ENCODE measurements around the gene GIMAP2. TPM values are rescaled to one million over a fixed set of nuclear protein-coding genes. Genes with fewer than 3 reads are reported as not detected.

Gene GIMAP2
- total RNA-seq, 2 donors from 2014 or later: 47.8 to 56.5 TPM

GRCh38 chr7:150737265-150738055, 52.0 kb downstream of the GIMAP2 start, which contains the start of gene GIMAP5:
Gene GIMAP5, plus strand, starts transcription at chr7:150737418. Its CDS starts 3,467 bp downstream, at chr7:150740885.
- Mint-ChIP-seq H3K9me3 (no peaks in the 10 kb centered on the region), H3K27ac (peak within 1 kb of the TSS; percentile 92 to 96), H3K36me3 (peaks cover 50 to 52% of the 10 kb centered on the region in 2 donors)
- peak in 1 of 2 donors; percentile 51 for DNase-seq (ENCODE audit: low spot score in 2 of 2)
- peak; percentile 33 to 36 for ATAC-seq

- ATAC-seq (peak in 1 of 2 donors; percentile 13), DNase-seq (ENCODE audit: low spot score in 2 of 2) (peak in 1 of 2 donors; percentile 32)
- peaks cover 56 to 58% of the 10 kb centered on the region in 2 donors for H3K36me3 Mint-ChIP-seq
Observed at GRCh38 chr7:150738092-150738491, 52.6 kb downstream of the GIMAP2 start.

GRCh38 chr7:150738591-150739001, 53.1 kb downstream of the GIMAP2 start:
- DNase-seq (ENCODE audit: low spot score in 2 of 2) (peak in 1 of 2 donors; percentile 53), ATAC-seq (peak; percentile 41 to 47)
- Mint-ChIP-seq H3K27ac (peak overlapping the region; percentile 92 to 96), H3K36me3 (peaks cover 61 to 63% of the 10 kb centered on the region in 2 donors), H3K9me3 (no peaks in the 10 kb centered on the region)

More at GRCh38 chr7:150738092-150738491, 52.6 kb downstream of the GIMAP2 start:
- Mint-ChIP-seq H3K9me3 (no peaks in the 10 kb centered on the region), H3K27ac (peak overlapping the region; percentile 92 to 96)

- ATAC-seq: no peak
- peak in 1 of 2 donors; percentile 3 for DNase-seq (ENCODE audit: low spot score in 2 of 2)
- H3K27ac Mint-ChIP-seq: peak overlapping the region; percentile 92 to 96
- peaks cover 65 to 68% of the 10 kb centered on the region in 2 donors for H3K36me3 Mint-ChIP-seq
- H3K9me3 Mint-ChIP-seq: no peaks in the 10 kb centered on the region
Observed at GRCh38 chr7:150739033-150739432, 53.5 kb downstream of the GIMAP2 start.

- peak overlapping the region; percentile 92 to 96 for H3K27ac Mint-ChIP-seq
- H3K9me3 Mint-ChIP-seq: no peaks in the 10 kb centered on the region
- DNase-seq (ENCODE audit: low spot score in 2 of 2) (peak in 1 of 2 donors; percentile 29), ATAC-seq (peak; percentile 25 to 47)
- peaks cover 74 to 78% of the 10 kb centered on the region in 2 donors for H3K36me3 Mint-ChIP-seq
Observed at GRCh38 chr7:150740053-150740452, 54.5 kb downstream of the GIMAP2 start.

GRCh38 chr7:150742286-150742968, 56.9 kb downstream of the GIMAP2 start:
- peak; percentile 14 to 30 for ATAC-seq
- H3K9me3 Mint-ChIP-seq: no peaks in the 10 kb centered on the region
- H3K27ac Mint-ChIP-seq: peak overlapping the region; percentile 95 to 96
- peak in 1 of 2 donors; percentile 27 for DNase-seq (ENCODE audit: low spot score in 2 of 2)
- peaks cover 82 to 90% of the 10 kb centered on the region in 2 donors for H3K36me3 Mint-ChIP-seq

Other genes starting within 250 kb of the GIMAP2 start
- 10 to 100 TPM; 13.5 to 17.7 TPM for gene GIMAP8, start 235.1 kb upstream of the GIMAP2 start, total RNA-seq
- 10 to 100 TPM; 32.2 to 79.9 TPM for gene GIMAP7, start 170.8 kb upstream of the GIMAP2 start, total RNA-seq
- 100 to 1,000 TPM; 202 to 336 TPM for gene GIMAP4, start 118.3 kb upstream of the GIMAP2 start, total RNA-seq
- gene GIMAP6, start 53.3 kb upstream of the GIMAP2 start, total RNA-seq: 10 to 100 TPM; 35.9 to 43.2 TPM
- gene GIMAP1, start 30.9 kb downstream of the GIMAP2 start, total RNA-seq: 10 to 100 TPM in 1 of 2 donors, 1 to 10 TPM in 1; 3.1 to 10.7 TPM
- 100 to 1,000 TPM in 1 of 2 donors, 10 to 100 TPM in 1; 73.1 to 115 TPM for gene GIMAP5, start 51.7 kb downstream of the GIMAP2 start, total RNA-seq
- gene TMEM176B, start 114.7 kb downstream of the GIMAP2 start, total RNA-seq: not detected
- not detected for gene TMEM176A, start 115.1 kb downstream of the GIMAP2 start, total RNA-seq
- gene AOC1, start 166.8 kb downstream of the GIMAP2 start, total RNA-seq: not detected

Data from activated naive CD4-positive, alpha-beta T cell treated with anti-CD3 and anti-CD28 coated beads, Interleukin-2, amount 50 U/mL, for 72 hours (primary cell).